Retinal pigment epithelial cell (primary cell): ENCODE measurements around the gene SMOC1.
A peak's percentile ranks its signal among the peaks of the same experiment; 100 is the strongest.

Source experiments
- DNase-seq: peaks from one replicate; pipeline ENCODE4 v3.0.0-alpha.2; 2010; ENCODE audit warnings: low read depth
- H3K4me3 ChIP-seq: 2 replicates; pipeline ENCODE4 v1.5.1; 2011; ENCODE audit warnings: mild to moderate bottlenecking, low read length, control low read depth, moderate library complexity
- TF ChIP-seq, protein P1 (sequence below): conservative IDR thresholded peaks from 2 replicates; pipeline ENCODE4 v1.5.1; 2011; ENCODE audit warnings: low read depth, low read length, control low read depth, inconsistent platforms

The SMOC1 gene

GRCh38 chr14:70011098-70011497 is 131.9 kb downstream of the SMOC1 start:
- TF ChIP-seq, protein P1, sequence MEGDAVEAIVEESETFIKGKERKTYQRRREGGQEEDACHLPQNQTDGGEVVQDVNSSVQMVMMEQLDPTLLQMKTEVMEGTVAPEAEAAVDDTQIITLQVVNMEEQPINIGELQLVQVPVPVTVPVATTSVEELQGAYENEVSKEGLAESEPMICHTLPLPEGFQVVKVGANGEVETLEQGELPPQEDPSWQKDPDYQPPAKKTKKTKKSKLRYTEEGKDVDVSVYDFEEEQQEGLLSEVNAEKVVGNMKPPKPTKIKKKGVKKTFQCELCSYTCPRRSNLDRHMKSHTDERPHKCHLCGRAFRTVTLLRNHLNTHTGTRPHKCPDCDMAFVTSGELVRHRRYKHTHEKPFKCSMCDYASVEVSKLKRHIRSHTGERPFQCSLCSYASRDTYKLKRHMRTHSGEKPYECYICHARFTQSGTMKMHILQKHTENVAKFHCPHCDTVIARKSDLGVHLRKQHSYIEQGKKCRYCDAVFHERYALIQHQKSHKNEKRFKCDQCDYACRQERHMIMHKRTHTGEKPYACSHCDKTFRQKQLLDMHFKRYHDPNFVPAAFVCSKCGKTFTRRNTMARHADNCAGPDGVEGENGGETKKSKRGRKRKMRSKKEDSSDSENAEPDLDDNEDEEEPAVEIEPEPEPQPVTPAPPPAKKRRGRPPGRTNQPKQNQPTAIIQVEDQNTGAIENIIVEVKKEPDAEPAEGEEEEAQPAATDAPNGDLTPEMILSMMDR: no peak
- H3K4me3 ChIP-seq: no peak overlapping the region

GRCh38 chr14:70011708-70012107 is 132.5 kb downstream of the SMOC1 start:
- no peak overlapping the region for H3K4me3 ChIP-seq
- DNase-seq: no peak
- TF ChIP-seq, protein P1: no peak

More at GRCh38 chr14:70011098-70011497, 131.9 kb downstream of the SMOC1 start:
- no peak for DNase-seq

- no peak for DNase-seq
- H3K4me3 ChIP-seq: no peak overlapping the region
- TF ChIP-seq, protein P1: peak; percentile 66
Observed at GRCh38 chr14:70013271-70013873, 134.2 kb downstream of the SMOC1 start.

GRCh38 chr14:70014406-70015095 is 135.3 kb downstream of the SMOC1 start:
- TF ChIP-seq, protein P1: no peak
- H3K4me3 ChIP-seq: no peak overlapping the region
- no peak for DNase-seq

DNA sequence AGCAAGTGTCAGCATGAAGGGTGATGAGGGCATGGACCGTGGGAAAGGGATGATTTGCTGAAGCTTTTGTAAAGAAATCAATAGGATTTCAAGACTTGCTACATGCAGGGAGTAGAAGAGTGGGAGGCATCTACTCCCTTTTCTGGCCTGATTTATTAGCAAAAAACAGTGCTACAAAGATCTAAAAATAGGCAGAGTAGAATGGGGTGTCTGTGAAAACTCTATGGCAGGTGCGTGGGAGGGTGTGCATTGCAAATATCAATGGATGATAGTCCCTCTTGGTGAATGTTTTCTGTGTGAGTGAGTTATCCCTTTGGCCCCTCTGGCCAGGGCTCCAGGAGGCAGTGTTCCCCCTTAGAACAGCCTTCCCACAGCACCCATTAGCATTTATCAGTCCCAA is 139.0 kb downstream of the SMOC1 start:
- no peak for DNase-seq
- no peak overlapping the region for H3K4me3 ChIP-seq
- TF ChIP-seq, protein P1: no peak

- no peak overlapping the region for H3K4me3 ChIP-seq
- TF ChIP-seq, protein P1: no peak
- DNase-seq: no peak
Observed at GRCh38 chr14:70018713-70019211, 139.5 kb downstream of the SMOC1 start.

DNA sequence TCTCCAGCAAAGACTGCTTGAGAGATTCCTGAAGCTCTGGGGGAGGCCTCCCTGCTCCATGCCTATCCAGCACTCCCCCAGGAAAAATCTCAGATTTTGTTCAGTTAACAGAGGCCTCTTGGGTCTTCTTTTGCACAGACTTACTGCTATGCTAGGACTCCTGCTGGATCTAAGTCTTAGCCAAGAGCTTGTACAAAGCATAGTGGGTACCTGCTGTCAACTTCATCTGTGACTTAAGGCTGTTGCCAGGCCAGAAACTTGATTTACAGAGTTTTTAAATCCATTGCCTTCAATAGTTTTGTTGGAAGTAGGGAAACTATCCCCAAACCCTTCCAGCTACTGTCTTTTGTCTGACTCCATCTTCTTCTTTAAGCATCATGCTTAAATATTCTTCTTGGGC is 140.5 kb downstream of the SMOC1 start:
- H3K4me3 ChIP-seq: no peak overlapping the region
- DNase-seq: no peak
- TF ChIP-seq, protein P1: no peak
